OCI-LY3 (cell line): ENCODE results near the gene GNAI2.

Experiments
- H2AFZ ChIP-seq: fragments of 200-600, 300-600 bp; shearing (Covaris generic); 2 replicates; pipeline ENCODE4 v1.6.0; 2014; ENCODE audit warnings: antibody characterized with exemption, low read depth, low read length
- H3K27ac ChIP-seq: fragments of 200-600, 300-600 bp; sonication (generic); 2 replicates; pipeline ENCODE4 v1.5.1; 2014; ENCODE audit warnings: mild to moderate bottlenecking, low read length, moderate library complexity, mixed read lengths
- H3K27me3 ChIP-seq: fragments of 200-600, 300-600 bp; sonication (generic); 2 replicates; pipeline ENCODE4 v1.6.1; 2014; ENCODE audit warnings: low read depth, low read length, mixed read lengths
- H3K36me3 ChIP-seq: fragments of 200-600, 300-600 bp; sonication (generic); replicated peaks from 2 replicates; pipeline ENCODE3; 2014; ENCODE audit warnings: low read depth, low read length, mixed read lengths
- H3K4me1 ChIP-seq: fragments of 300-600, 200-600 bp; sonication (generic); 2 replicates; pipeline ENCODE4 v1.6.1; 2014; ENCODE audit warnings: low read length, mixed read lengths
- H3K4me2 ChIP-seq: fragments of 200-600, 300-600 bp; sonication (generic); 2 replicates; pipeline ENCODE4 v1.6.1; 2014; ENCODE audit warnings: low read length, mixed read lengths
- H3K4me3 ChIP-seq: fragments of 300-600, 200-600 bp; sonication (generic); 2 replicates; pipeline ENCODE4 v1.5.1; 2014; ENCODE audit warnings: antibody characterized with exemption, mild to moderate bottlenecking, low read length, moderate library complexity
- H3K79me2 ChIP-seq: fragments of 300-600, 200-600 bp; shearing (Covaris generic); 2 replicates; pipeline ENCODE4 v1.6.1; 2014; ENCODE audit warnings: mild to moderate bottlenecking, low read length, mixed read lengths
- H3K9ac ChIP-seq: fragments of 300-600, 200-600 bp; shearing (Covaris generic); 2 replicates; pipeline ENCODE4 v1.6.0; 2014; ENCODE audit warnings: mild to moderate bottlenecking, low read length, moderate library complexity
- H3K9me3 ChIP-seq: fragments of 200-600, 300-600 bp; shearing (Covaris generic); 2 replicates; pipeline ENCODE4 v1.6.1; 2014; ENCODE audit warnings: low read length, mixed read lengths; ENCODE audit not compliant: insufficient read depth
- H4K20me1 ChIP-seq: fragments of 200-600, 300-600 bp; sonication (generic); 2 replicates; pipeline ENCODE4 v1.6.1; 2016; ENCODE audit warnings: low read length, mixed read lengths; ENCODE audit not compliant: insufficient read depth
- CTCF ChIP-seq: fragments of 200-600, 300-600 bp; sonication (generic); IDR thresholded peaks from 2 replicates; pipeline ENCODE4 v1.5.1; 2014; ENCODE audit warnings: antibody characterized with exemption, low read length, low read depth
- EZH2phosphoT487 ChIP-seq: fragments of 200-600 bp; shearing (Covaris generic); IDR thresholded peaks from 2 replicates; pipeline ENCODE4 v1.6.1; 2018; ENCODE audit warnings: antibody characterized with exemption, mixed run types, low read depth

GNAI2 gene

GRCh38 chr3:50294089-50294488 lies 58.1 kb downstream of the GNAI2 start:
- H2AFZ ChIP-seq, result no peak overlapping the region
- peaks cover 19% of the 10 kb centered on the region for H3K4me1 ChIP-seq
- no peaks in the 10 kb centered on the region for H3K9me3 ChIP-seq
- no peak overlapping the region for H3K4me2 ChIP-seq
- no peaks in the 10 kb centered on the region for H3K27me3 ChIP-seq
- peaks cover 38% of the 10 kb centered on the region for H3K79me2 ChIP-seq
- no peak overlapping the region for H3K4me3 ChIP-seq
- H4K20me1 ChIP-seq, result no peaks in the 10 kb centered on the region
- H3K9ac ChIP-seq, result no peak overlapping the region
- H3K36me3 ChIP-seq, result peaks cover 17% of the 10 kb centered on the region
- TF ChIP-seq CTCF, result no peak
- no peak for TF ChIP-seq EZH2phosphoT487
- no peak overlapping the region for H3K27ac ChIP-seq

- H3K27ac ChIP-seq, result no peak overlapping the region
- H3K4me1 ChIP-seq, result peaks cover 20% of the 10 kb centered on the region
- H2AFZ ChIP-seq, result no peak overlapping the region
- H3K36me3 ChIP-seq, result peaks cover 10% of the 10 kb centered on the region
- H3K4me2 ChIP-seq, result no peak overlapping the region
- TF ChIP-seq EZH2phosphoT487 (no peak), CTCF (no peak)
- H3K9ac ChIP-seq, result no peak overlapping the region
- H3K9me3 ChIP-seq, result no peaks in the 10 kb centered on the region
- peaks cover 32% of the 10 kb centered on the region for H3K79me2 ChIP-seq
- H3K27me3 ChIP-seq, result no peaks in the 10 kb centered on the region
- no peak overlapping the region for H3K4me3 ChIP-seq
- no peaks in the 10 kb centered on the region for H4K20me1 ChIP-seq
These were observed 58.7 kb downstream of the GNAI2 start for GRCh38 chr3:50294492-50295403.

- no peak overlapping the region for H3K27ac ChIP-seq
- H4K20me1 ChIP-seq, result no peaks in the 10 kb centered on the region
- H3K4me3 ChIP-seq, result no peak overlapping the region
- no peak overlapping the region for H3K4me2 ChIP-seq
- peaks cover 23% of the 10 kb centered on the region for H3K4me1 ChIP-seq
- TF ChIP-seq EZH2phosphoT487 (no peak), CTCF (no peak)
- peaks cover 21% of the 10 kb centered on the region for H3K79me2 ChIP-seq
- no peaks in the 10 kb centered on the region for H3K9me3 ChIP-seq
- no peak overlapping the region for H2AFZ ChIP-seq
- no peak overlapping the region for H3K9ac ChIP-seq
- H3K36me3 ChIP-seq, result no peaks in the 10 kb centered on the region
- H3K27me3 ChIP-seq, result no peaks in the 10 kb centered on the region
These were observed 59.8 kb downstream of the GNAI2 start for GRCh38 chr3:50295553-50296431.
